HL-60 (cell line): ENCODE data around the gene FOXO6.

Experiments used
- CTCF ChIP-seq: IDR thresholded peaks from one replicate; pipeline ENCODE4 v1.5.1; 2011; ENCODE audit warnings: low read length, control low read depth, inconsistent platforms; ENCODE audit not compliant: insufficient read depth
- GABPA ChIP-seq: IDR thresholded peaks from 2 replicates; pipeline ENCODE4 v1.6.1; 2012; ENCODE audit warnings: low read depth
- POLR2AphosphoS5 ChIP-seq: IDR thresholded peaks from 2 replicates; pipeline ENCODE4 v1.6.1; 2012; ENCODE audit warnings: low read depth
- REST ChIP-seq: IDR thresholded peaks from 2 replicates; pipeline ENCODE4 v1.6.1; 2012; ENCODE audit warnings: low read depth; ENCODE audit not compliant: insufficient replicate concordance

GRCh38 chr1:41408691-41409090 lies 47.5 kb downstream of the FOXO6 start:
- TF ChIP-seq CTCF (no peak), REST (no peak), POLR2AphosphoS5 (no peak), GABPA (no peak)
